GM06990 (cell line): ENCODE results near the gene PPP2R2C.

ENCODE experiments used
- DNase-seq: peaks from one replicate; pipeline ENCODE4 v3.0.0-alpha.2; 2011; ENCODE audit not compliant: insufficient read length; ENCODE audit errors: extremely low read depth
- H3K27me3 ChIP-seq: replicated peaks from 2 replicates; pipeline ENCODE4 v1.6.0; 2011; ENCODE audit warnings: low read length; ENCODE audit not compliant: control insufficient read depth, insufficient read depth
- H3K36me3 ChIP-seq: 2 replicates; pipeline ENCODE4 v1.5.1; 2011; ENCODE audit warnings: low read length; ENCODE audit not compliant: control insufficient read depth, insufficient read depth
- H3K4me3 ChIP-seq: replicated peaks from 2 replicates; pipeline ENCODE4 v1.5.1; 2011; ENCODE audit warnings: low read depth, mild to moderate bottlenecking, control low read depth, low read length
- TF ChIP-seq, protein P1 (sequence below): IDR thresholded peaks from 2 replicates; pipeline ENCODE4 v1.5.1; 2011; ENCODE audit warnings: low read length, control low read depth, mild to moderate bottlenecking, inconsistent platforms; ENCODE audit not compliant: insufficient read depth, poor library complexity, severe bottlenecking

The PPP2R2C gene

DNA sequence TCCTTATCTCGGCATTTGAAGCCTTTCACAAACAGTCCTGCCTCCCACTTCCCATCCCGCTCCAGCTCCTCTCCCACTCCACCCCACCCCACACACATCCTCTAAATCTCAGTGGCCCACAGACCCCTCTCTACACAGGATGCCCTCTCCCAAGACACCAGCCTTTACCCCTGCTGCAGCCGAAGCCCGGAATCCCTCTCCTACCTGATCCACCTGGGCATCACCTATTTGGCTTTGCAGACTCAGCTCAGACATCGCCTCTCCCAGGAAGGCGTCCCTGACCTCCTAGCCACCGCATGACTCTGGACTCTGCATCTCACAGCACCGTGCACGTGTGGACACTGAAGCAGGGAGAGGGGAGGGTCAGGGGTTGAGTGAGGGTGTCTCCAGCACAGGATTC is 11.5 kb downstream of the PPP2R2C start:
- no peak overlapping the region for H3K4me3 ChIP-seq
- TF ChIP-seq, protein P1, sequence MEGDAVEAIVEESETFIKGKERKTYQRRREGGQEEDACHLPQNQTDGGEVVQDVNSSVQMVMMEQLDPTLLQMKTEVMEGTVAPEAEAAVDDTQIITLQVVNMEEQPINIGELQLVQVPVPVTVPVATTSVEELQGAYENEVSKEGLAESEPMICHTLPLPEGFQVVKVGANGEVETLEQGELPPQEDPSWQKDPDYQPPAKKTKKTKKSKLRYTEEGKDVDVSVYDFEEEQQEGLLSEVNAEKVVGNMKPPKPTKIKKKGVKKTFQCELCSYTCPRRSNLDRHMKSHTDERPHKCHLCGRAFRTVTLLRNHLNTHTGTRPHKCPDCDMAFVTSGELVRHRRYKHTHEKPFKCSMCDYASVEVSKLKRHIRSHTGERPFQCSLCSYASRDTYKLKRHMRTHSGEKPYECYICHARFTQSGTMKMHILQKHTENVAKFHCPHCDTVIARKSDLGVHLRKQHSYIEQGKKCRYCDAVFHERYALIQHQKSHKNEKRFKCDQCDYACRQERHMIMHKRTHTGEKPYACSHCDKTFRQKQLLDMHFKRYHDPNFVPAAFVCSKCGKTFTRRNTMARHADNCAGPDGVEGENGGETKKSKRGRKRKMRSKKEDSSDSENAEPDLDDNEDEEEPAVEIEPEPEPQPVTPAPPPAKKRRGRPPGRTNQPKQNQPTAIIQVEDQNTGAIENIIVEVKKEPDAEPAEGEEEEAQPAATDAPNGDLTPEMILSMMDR, result no peak
- H3K36me3 ChIP-seq, result no peaks in the 10 kb centered on the region
- DNase-seq, result no peak
- H3K27me3 ChIP-seq, result no peaks in the 10 kb centered on the region

DNA sequence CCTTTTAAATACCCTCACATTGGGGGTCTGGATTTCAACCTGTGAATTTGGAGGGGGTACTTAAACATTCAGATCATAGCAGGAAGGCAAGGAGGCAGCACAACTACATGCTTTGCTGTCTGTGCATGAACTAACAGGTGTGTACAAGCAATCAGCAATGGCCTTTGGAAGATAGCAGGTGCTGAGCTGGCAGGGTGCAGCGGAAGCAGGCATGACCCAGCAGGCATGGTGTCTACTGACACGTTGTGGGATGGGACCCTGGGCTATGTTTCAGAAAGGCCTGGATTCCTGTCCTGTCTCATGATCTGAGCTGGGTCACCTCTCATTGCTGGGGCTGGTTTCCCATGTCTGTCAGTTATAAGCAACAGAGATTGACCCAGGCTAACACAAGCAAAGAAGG is 13.9 kb downstream of the PPP2R2C start:
- Histone ChIP-seq H3K4me3 (no peak overlapping the region), H3K27me3 (peaks cover 3% of the 10 kb centered on the region), H3K36me3 (no peaks in the 10 kb centered on the region)
- TF ChIP-seq, protein P1, result no peak
- no peak for DNase-seq

DNA sequence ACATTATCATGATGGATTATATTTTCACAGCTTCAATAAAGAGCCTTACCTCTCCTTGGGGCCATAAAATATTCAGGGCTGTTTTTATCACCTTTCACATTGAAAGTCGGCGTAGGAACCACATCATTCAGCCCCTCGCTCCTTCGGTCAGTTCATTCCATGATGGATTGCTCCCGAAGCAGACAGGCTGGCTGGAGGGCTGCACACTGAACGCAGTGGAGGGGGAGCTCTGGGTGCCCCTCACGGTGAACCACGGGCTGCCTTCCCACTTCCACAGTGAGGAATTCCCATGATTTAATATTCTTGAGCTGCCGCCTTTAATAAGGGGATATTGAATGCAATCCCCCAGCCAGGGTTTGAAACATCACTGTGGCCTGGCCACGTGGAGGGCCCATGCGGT is 16.0 kb downstream of the PPP2R2C start:
- no peak overlapping the region for H3K4me3 ChIP-seq
- DNase-seq, result no peak
- H3K36me3 ChIP-seq, result no peaks in the 10 kb centered on the region
- peaks cover 6% of the 10 kb centered on the region for H3K27me3 ChIP-seq
- TF ChIP-seq, protein P1, result no peak

DNA sequence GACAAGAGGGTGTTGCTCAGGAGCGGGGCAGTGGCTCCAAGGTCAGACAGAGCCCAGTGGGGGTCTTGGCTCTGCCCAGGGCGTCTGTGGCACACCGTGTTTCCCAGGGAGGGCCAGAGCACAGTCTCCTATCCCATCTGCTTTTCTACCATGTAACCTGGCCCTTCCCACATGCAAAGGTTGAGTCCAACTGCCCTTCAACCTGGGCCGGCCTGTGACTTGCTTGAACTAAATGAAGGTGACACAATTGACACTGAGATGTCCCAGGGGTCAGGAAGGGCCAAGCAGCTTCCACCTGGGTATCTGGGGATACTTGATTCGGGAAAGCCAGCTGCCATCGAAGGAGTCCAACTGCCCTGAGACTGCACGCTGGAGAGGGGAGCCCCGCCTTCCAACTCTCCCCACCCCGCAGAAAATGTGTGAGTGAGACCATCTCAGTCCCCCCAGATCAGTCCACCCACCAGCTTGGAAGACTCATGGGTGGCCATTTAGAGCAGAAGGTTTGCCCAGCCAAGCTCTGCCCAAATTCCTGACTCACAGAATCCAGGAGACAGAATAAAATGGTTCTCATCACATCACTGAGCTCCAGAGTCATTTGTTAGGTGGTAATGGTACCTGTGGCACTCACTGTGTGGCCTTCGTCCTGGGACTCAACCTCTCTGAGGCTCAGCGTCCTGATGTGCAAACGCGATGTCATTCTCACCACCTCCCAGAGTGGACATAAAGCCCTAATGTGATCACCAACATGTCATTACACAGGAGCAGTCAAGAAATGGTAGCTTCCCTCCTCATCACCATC is 18.1 kb downstream of the PPP2R2C start:
- no peak for DNase-seq
- Histone ChIP-seq H3K4me3 (no peak overlapping the region), H3K27me3 (peaks cover 6% of the 10 kb centered on the region), H3K36me3 (no peaks in the 10 kb centered on the region)
- TF ChIP-seq, protein P1, result no peak

DNA sequence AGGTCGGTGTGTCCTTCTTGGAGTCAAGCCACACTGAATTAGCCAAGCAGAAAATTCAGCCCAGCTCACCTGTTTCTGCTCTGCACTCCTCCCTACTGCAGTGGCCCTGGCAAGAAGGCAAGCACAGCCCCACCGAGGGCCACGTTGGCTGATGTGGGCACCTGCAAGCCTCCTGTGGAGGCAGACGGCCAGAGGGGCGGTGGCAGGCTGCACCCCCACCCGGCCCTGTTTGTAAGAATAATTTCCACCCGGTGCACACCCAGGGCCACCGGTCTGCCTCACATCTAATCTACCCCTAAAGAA is 18.8 kb downstream of the PPP2R2C start:
- peaks cover 6% of the 10 kb centered on the region for H3K27me3 ChIP-seq
- H3K36me3 ChIP-seq, result no peaks in the 10 kb centered on the region
- no peak overlapping the region for H3K4me3 ChIP-seq
- no peak for DNase-seq
- TF ChIP-seq, protein P1, result no peak
